Uterus (tissue), 2 donors: ENCODE results near the gene ACTL8.

ENCODE experiments used
- POLR2A ChIP-seq, 2 donors: fragments of 450-650 bp; IDR thresholded peaks; one replicate each; pipeline ENCODE4 v1.6.1; 2016; ENCODE audit warnings: antibody characterized with exemption in 2 of 2, mild to moderate bottlenecking in 1 of 2, moderate library complexity in 1 of 2
- TF ChIP-seq, protein P1 (sequence below), 4 experiments: fragments of 200-600 bp in 2 of 4; fragments of 450-650 bp in 2 of 4; sonication (generic) in 2 of 4; IDR thresholded peaks; one replicate each; pipeline ENCODE4 v1.5.1; 2016 to 2019; ENCODE audit warnings: antibody characterized with exemption in 4 of 4, mild to moderate bottlenecking in 2 of 4, moderate library complexity in 1 of 4

DNA sequence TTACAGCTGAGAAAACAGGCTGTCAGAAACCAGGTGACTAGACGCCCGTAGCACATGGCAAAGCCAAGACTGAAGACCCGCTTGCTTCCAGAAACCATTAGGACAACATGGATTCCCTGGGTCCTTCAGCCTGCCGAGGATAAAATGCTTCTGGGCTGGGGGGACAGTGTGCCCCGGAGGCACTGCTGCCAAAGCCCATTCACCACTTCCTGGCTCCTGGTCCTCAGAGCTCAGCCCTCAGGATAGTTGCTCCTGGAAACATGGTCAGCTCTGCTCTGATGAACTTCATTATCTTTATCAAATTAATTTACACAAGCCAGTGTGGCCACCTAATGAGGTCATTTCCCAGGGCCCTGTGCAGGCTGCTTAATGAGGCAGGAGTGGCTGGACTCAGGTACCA lies 41.1 kb upstream of the ACTL8 start:
- TF ChIP-seq, protein P1, sequence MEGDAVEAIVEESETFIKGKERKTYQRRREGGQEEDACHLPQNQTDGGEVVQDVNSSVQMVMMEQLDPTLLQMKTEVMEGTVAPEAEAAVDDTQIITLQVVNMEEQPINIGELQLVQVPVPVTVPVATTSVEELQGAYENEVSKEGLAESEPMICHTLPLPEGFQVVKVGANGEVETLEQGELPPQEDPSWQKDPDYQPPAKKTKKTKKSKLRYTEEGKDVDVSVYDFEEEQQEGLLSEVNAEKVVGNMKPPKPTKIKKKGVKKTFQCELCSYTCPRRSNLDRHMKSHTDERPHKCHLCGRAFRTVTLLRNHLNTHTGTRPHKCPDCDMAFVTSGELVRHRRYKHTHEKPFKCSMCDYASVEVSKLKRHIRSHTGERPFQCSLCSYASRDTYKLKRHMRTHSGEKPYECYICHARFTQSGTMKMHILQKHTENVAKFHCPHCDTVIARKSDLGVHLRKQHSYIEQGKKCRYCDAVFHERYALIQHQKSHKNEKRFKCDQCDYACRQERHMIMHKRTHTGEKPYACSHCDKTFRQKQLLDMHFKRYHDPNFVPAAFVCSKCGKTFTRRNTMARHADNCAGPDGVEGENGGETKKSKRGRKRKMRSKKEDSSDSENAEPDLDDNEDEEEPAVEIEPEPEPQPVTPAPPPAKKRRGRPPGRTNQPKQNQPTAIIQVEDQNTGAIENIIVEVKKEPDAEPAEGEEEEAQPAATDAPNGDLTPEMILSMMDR (IDR thresholded peaks at IDR 0.05): no peak
- no peak for TF ChIP-seq POLR2A (IDR thresholded peaks at IDR 0.05)
